WERI-Rb-1 (cell line): ENCODE measurements around the gene SETD1A.

Experiments
- DNase-seq: peaks from one replicate; pipeline ENCODE4 v3.0.0-alpha.2; 2020
- H3K27ac ChIP-seq: fragments of 250-450 bp; sonication (Bioruptor Pico); 2 replicates; pipeline ENCODE4 v1.5.1; 2020; ENCODE audit warnings: mild to moderate bottlenecking, moderate library complexity
- H3K27me3 ChIP-seq: fragments of 250-450 bp; sonication (Bioruptor Pico); 2 replicates; pipeline ENCODE4 v1.5.1; 2021; ENCODE audit warnings: mild to moderate bottlenecking, low read depth, moderate library complexity; ENCODE audit not compliant: insufficient read depth, severe bottlenecking
- H3K36me3 ChIP-seq: fragments of 250-450 bp; sonication (Bioruptor Pico); 2 replicates; pipeline ENCODE4 v1.5.1; 2020; ENCODE audit warnings: mild to moderate bottlenecking, moderate library complexity
- H3K4me3 ChIP-seq: 2 replicates; pipeline ENCODE4 v1.5.1; 2011; ENCODE audit warnings: low read depth, mild to moderate bottlenecking, control low read depth, low read length
- H3K9me3 ChIP-seq: fragments of 250-450 bp; sonication (Bioruptor Pico); 2 replicates; pipeline ENCODE4 v1.5.1; 2021; ENCODE audit warnings: mild to moderate bottlenecking, moderate library complexity; ENCODE audit not compliant: severe bottlenecking
- TF ChIP-seq, protein P1 (sequence below): IDR thresholded peaks from 2 replicates; pipeline ENCODE4 v1.5.1; 2011; ENCODE audit warnings: low read depth, mild to moderate bottlenecking, control low read depth, inconsistent platforms, low read length

The SETD1A gene

DNA sequence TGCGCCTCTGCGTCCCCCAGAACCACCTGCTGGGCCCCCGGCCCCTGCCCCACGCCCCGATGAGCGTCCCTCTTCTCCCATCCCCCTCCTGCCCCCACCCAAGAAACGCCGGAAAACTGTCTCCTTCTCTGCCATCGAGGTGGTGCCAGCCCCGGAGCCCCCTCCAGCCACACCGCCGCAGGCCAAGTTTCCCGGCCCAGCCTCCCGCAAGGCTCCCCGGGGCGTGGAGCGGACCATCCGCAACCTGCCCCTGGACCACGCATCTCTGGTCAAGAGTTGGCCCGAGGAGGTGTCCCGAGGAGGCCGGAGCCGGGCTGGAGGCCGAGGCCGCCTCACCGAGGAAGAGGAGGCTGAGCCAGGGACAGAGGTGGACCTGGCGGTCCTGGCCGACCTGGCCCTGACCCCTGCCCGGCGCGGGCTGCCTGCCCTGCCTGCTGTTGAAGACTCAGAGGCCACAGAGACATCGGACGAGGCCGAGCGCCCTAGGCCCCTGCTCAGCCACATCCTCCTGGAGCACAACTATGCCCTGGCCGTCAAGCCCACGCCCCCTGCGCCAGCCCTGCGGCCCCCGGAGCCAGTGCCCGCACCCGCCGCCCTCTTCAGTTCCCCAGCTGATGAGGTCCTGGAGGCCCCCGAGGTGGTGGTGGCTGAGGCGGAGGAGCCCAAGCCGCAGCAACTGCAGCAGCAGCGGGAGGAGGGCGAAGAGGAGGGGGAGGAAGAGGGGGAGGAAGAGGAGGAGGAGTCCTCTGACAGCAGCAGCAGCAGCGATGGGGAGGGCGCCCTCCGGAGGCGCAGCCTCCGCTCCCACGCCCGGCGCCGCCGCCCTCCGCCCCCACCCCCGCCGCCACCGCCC lies 21.8 kb downstream of the SETD1A start:
- Histone ChIP-seq H3K27ac (no peak overlapping the region), H3K27me3 (no peaks in the 10 kb centered on the region), H3K9me3 (no peaks in the 10 kb centered on the region), H3K4me3 (no peak overlapping the region), H3K36me3 (peaks cover 68% of the 10 kb centered on the region)
- TF ChIP-seq, protein P1, sequence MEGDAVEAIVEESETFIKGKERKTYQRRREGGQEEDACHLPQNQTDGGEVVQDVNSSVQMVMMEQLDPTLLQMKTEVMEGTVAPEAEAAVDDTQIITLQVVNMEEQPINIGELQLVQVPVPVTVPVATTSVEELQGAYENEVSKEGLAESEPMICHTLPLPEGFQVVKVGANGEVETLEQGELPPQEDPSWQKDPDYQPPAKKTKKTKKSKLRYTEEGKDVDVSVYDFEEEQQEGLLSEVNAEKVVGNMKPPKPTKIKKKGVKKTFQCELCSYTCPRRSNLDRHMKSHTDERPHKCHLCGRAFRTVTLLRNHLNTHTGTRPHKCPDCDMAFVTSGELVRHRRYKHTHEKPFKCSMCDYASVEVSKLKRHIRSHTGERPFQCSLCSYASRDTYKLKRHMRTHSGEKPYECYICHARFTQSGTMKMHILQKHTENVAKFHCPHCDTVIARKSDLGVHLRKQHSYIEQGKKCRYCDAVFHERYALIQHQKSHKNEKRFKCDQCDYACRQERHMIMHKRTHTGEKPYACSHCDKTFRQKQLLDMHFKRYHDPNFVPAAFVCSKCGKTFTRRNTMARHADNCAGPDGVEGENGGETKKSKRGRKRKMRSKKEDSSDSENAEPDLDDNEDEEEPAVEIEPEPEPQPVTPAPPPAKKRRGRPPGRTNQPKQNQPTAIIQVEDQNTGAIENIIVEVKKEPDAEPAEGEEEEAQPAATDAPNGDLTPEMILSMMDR: no peak
- no peak for DNase-seq

DNA sequence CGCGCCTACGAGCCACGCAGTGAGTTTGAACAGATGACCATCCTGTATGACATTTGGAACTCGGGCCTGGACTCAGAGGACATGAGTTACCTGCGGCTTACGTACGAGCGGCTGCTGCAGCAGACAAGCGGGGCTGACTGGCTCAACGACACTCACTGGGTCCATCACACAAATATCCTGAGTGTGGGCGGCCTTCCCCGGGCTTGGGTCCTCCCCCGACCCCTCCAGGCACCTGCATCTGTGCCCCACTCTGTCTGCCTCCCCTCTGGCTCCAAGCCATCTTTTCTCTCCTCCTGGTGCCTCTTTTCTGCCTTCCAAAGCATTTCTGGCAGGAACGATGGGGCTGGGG lies 22.4 kb downstream of the SETD1A start:
- no peak overlapping the region for H3K27ac ChIP-seq
- TF ChIP-seq, protein P1: no peak
- peaks cover 70% of the 10 kb centered on the region for H3K36me3 ChIP-seq
- H3K27me3 ChIP-seq: no peaks in the 10 kb centered on the region
- DNase-seq: no peak
- H3K9me3 ChIP-seq: no peaks in the 10 kb centered on the region
- no peak overlapping the region for H3K4me3 ChIP-seq

DNA sequence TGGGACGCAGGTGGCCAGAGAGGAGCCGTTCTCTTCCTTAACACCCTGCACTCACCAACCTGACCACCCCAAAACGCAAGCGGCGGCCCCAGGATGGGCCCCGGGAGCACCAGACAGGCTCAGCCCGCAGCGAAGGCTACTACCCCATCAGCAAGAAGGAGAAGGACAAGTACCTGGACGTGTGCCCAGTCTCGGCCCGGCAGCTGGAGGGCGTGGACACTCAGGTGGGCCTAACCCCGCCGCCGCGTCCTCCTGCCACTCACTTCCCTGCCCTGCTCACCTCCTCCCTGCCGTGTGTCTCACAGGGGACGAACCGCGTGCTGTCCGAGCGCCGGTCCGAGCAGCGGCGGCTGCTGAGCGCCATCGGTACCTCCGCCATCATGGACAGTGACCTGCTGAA lies 22.9 kb downstream of the SETD1A start:
- Histone ChIP-seq H3K4me3 (no peak overlapping the region), H3K36me3 (peaks cover 70% of the 10 kb centered on the region), H3K27ac (no peak overlapping the region), H3K9me3 (no peaks in the 10 kb centered on the region), H3K27me3 (no peaks in the 10 kb centered on the region)
- TF ChIP-seq, protein P1: no peak
- no peak for DNase-seq

DNA sequence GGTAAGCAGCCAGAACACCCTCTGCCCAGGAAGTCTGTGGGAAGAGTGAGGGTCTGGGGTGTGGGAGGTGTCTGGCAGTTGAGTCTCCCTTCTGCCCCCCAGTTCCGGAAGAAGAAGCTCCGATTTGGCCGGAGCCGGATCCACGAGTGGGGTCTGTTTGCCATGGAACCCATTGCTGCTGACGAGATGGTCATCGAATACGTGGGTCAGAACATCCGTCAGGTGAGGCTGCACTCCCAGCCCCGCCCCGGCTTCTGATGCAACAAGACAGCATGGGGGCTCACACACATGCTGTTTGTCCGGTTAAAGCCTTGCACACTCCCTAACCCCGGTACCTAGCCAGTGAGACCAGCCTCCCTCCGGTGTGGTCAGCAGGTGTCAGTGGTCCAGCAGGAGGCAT lies 23.4 kb downstream of the SETD1A start:
- Histone ChIP-seq H3K27me3 (no peaks in the 10 kb centered on the region), H3K4me3 (no peak overlapping the region), H3K9me3 (no peaks in the 10 kb centered on the region), H3K27ac (no peak overlapping the region), H3K36me3 (peaks cover 69% of the 10 kb centered on the region)
- TF ChIP-seq, protein P1: no peak
- DNase-seq: no peak

DNA sequence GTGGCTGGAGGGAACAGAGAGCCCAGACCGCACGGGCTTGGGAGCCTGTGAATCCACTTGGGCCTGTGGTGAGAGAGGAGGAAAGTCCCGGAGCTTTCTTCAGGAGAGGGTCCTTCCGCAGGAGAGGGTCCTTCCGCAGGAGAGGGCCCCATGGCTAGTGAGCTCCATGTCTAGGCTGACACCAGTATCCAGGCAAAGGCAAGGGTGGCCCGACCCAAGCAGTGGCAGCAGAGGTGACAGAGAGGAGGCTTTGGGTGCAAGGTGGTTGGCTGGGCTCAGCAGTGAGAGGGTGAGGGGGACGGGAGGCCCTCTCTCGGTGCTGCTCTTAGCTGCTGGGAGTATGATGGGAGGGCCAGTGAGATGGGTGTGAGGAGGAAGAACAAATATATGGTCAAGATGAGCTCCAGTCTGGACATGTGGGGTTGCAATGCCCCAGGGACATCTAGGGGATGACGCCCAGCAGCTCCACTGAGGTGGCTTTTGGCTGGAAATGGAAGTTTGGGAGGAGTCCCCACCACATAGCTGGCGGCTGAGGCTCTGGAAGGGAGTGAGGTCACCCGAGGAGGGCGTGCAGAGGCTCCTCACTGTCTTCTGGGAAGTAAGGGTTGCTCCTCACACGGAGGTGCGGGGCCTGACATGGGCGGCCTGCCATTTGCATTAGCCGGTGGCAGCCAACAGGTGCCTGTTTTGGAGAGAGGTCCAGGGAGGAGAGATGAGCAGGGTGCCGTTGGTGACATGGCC lies 25.2 kb downstream of the SETD1A start:
- Histone ChIP-seq H3K36me3 (peaks cover 64% of the 10 kb centered on the region), H3K4me3 (no peak overlapping the region), H3K27me3 (no peaks in the 10 kb centered on the region), H3K9me3 (no peaks in the 10 kb centered on the region), H3K27ac (no peak overlapping the region)
- no peak for DNase-seq
- TF ChIP-seq, protein P1: no peak
